Upper lobe of right lung (tissue), 1 donor: ENCODE data around the gene LY86. TPM values are rescaled to one million over a fixed set of nuclear protein-coding genes. Genes with fewer than 3 reads are reported as not detected.

Experiments
- ATAC-seq: fragments of 200-7000 bp; cut with Tn5 transposase; one replicate; pipeline ENCODE4 v1.9.1; 2020; ENCODE audit warnings: mild to moderate bottlenecking, moderate library complexity
- DNase-seq: peaks from one replicate; pipeline ENCODE4 v3.0.0-alpha.2; 2020
- H3K27ac ChIP-seq: fragments of 200-600 bp; one replicate; pipeline ENCODE4 v1.8.0; 2022
- H3K27me3 ChIP-seq: fragments of 200-600 bp; one replicate; pipeline ENCODE4 v1.8.0; 2022; ENCODE audit warnings: mild to moderate bottlenecking
- H3K36me3 ChIP-seq: fragments of 200-600 bp; one replicate; pipeline ENCODE4 v1.8.0; 2022
- H3K4me1 ChIP-seq: fragments of 200-600 bp; one replicate; pipeline ENCODE4 v1.8.0; 2022
- H3K4me3 ChIP-seq: fragments of 200-600 bp; one replicate; pipeline ENCODE4 v1.8.0; 2022; ENCODE audit warnings: mild to moderate bottlenecking
- H3K9me3 ChIP-seq: fragments of 200-600 bp; one replicate; pipeline ENCODE4 v1.8.0; 2022
- CTCF ChIP-seq: fragments of 200-600 bp; IDR thresholded peaks from one replicate; pipeline ENCODE4 v1.8.0; 2022; ENCODE audit warnings: antibody characterized with exemption
- intact Hi-C: fragments of 100-400 bp; cut with DNase I; formaldehyde crosslinking; loops from one replicate; pipeline ENCODE4 v1.11.0; 2022
- total RNA-seq: library from RNA; stranded (reverse); fragmentation: NEBNext Ultra II Directional; extraction: Animal tissue kit (Norgen Biotek cat#: 25700); gene quantifications from one replicate; pipeline ENCODE4 v1.2.1, GENCODE V29; 2021
- donor health status: DM: no; HTN: yes; CAD: no; lungs with severe emphysema.

The LY86 gene
- total RNA-seq, 1 donor from 2014 or later, result 13.8 TPM

- intact Hi-C loops, result no loop called here
- TF ChIP-seq CTCF, result no peak
- Histone ChIP-seq H3K4me1 (peaks cover 4% of the 10 kb centered on the region), H3K27me3 (no peaks in the 10 kb centered on the region), H3K27ac (no peak overlapping the region), H3K9me3 (no peaks in the 10 kb centered on the region), H3K4me3 (no peak overlapping the region), H3K36me3 (no peaks in the 10 kb centered on the region)
- ATAC-seq, result no peak
- no peak for DNase-seq
These were observed 51.1 kb downstream of the LY86 start for GRCh38 chr6:6639572-6639971.

- ATAC-seq (no peak), DNase-seq (no peak)
- TF ChIP-seq CTCF, result no peak
- peaks cover 4% of the 10 kb centered on the region for H3K4me1 ChIP-seq
- no peaks in the 10 kb centered on the region for H3K9me3 ChIP-seq
- no peak overlapping the region for H3K27ac ChIP-seq
- no peak overlapping the region for H3K4me3 ChIP-seq
- H3K36me3 ChIP-seq, result no peaks in the 10 kb centered on the region
- intact Hi-C loops, result no loop called here
- H3K27me3 ChIP-seq, result no peaks in the 10 kb centered on the region
These were observed 52.4 kb downstream of the LY86 start for GRCh38 chr6:6640926-6641325.

- no peak for DNase-seq
- no peaks in the 10 kb centered on the region for H3K27me3 ChIP-seq
- no peak overlapping the region for H3K4me3 ChIP-seq
- no peaks in the 10 kb centered on the region for H3K4me1 ChIP-seq
- H3K36me3 ChIP-seq, result no peaks in the 10 kb centered on the region
- H3K9me3 ChIP-seq, result no peaks in the 10 kb centered on the region
- no peak for TF ChIP-seq CTCF
- no peak for ATAC-seq
- intact Hi-C loops, result no loop called here
- H3K27ac ChIP-seq, result no peak overlapping the region
These were observed 54.9 kb downstream of the LY86 start for GRCh38 chr6:6643398-6643797.

- Histone ChIP-seq H3K9me3 (no peaks in the 10 kb centered on the region), H3K27me3 (no peaks in the 10 kb centered on the region), H3K4me3 (no peak overlapping the region), H3K4me1 (no peaks in the 10 kb centered on the region), H3K36me3 (no peaks in the 10 kb centered on the region), H3K27ac (no peak overlapping the region)
- intact Hi-C loops, result no loop called here
- no peak for DNase-seq
- ATAC-seq, result no peak
- TF ChIP-seq CTCF, result no peak
These were observed 56.9 kb downstream of the LY86 start for GRCh38 chr6:6645261-6645917.

GRCh38 chr6:6646384-6646783, 57.9 kb downstream of the LY86 start:
- ATAC-seq, result no peak
- H3K9me3 ChIP-seq, result no peaks in the 10 kb centered on the region
- H3K36me3 ChIP-seq, result no peaks in the 10 kb centered on the region
- no peak for DNase-seq
- no peaks in the 10 kb centered on the region for H3K4me1 ChIP-seq
- no peaks in the 10 kb centered on the region for H3K27me3 ChIP-seq
- H3K27ac ChIP-seq, result no peak overlapping the region
- intact Hi-C loops, result no loop called here
- H3K4me3 ChIP-seq, result no peak overlapping the region
- no peak for TF ChIP-seq CTCF

- Histone ChIP-seq H3K4me3 (no peak overlapping the region), H3K36me3 (no peaks in the 10 kb centered on the region), H3K27me3 (no peaks in the 10 kb centered on the region), H3K9me3 (no peaks in the 10 kb centered on the region), H3K27ac (no peak overlapping the region), H3K4me1 (no peaks in the 10 kb centered on the region)
- intact Hi-C loops, result no loop called here
- DNase-seq (no peak), ATAC-seq (no peak)
- TF ChIP-seq CTCF, result no peak
These were observed 58.3 kb downstream of the LY86 start for GRCh38 chr6:6646859-6647258.
